ENCODE data around the gene C16orf96.
A peak's percentile ranks its signal among the peaks of the same experiment; 100 is the strongest.

The C16orf96 gene

GRCh38 chr16:4616047-4616811 is 60.1 kb downstream of the C16orf96 start:
- peak; percentile 99 for DNase-seq (ENCODE audit: low read depth, low spot score)

GRCh38 chr16:4617880-4618279 is 61.7 kb downstream of the C16orf96 start:
- no peak for DNase-seq (ENCODE audit: low read depth, low spot score)

- no peak for DNase-seq (ENCODE audit: low read depth, low spot score)
Measured at GRCh38 chr16:4618645-4619418, 62.7 kb downstream of the C16orf96 start.

- no peak for DNase-seq (ENCODE audit: low read depth, low spot score)
Measured at GRCh38 chr16:4623593-4623992, 67.5 kb downstream of the C16orf96 start.

GRCh38 chr16:4624015-4624826 is 68.1 kb downstream of the C16orf96 start, which contains the start of gene MGRN1:
Gene MGRN1 (plus strand): TSS chr16:4624826. CDS start chr16:4624961, 135 bp downstream.
- peak; percentile 97 for DNase-seq (ENCODE audit: low read depth, low spot score)

GRCh38 chr16:4624827-4625559 is 68.9 kb downstream of the C16orf96 start:
- peak; percentile 75 for DNase-seq (ENCODE audit: low read depth, low spot score)

- no peak for DNase-seq (ENCODE audit: low read depth, low spot score)
Measured at GRCh38 chr16:4625560-4626159, 69.5 kb downstream of the C16orf96 start.

- no peak for DNase-seq (ENCODE audit: low read depth, low spot score)
Measured at GRCh38 chr16:4626396-4626795, 70.3 kb downstream of the C16orf96 start.

- DNase-seq (ENCODE audit: low read depth, low spot score): no peak
Measured at GRCh38 chr16:4628283-4628682, 72.1 kb downstream of the C16orf96 start.

- no peak for DNase-seq (ENCODE audit: low read depth, low spot score)
Measured at GRCh38 chr16:4631444-4631843, 75.3 kb downstream of the C16orf96 start.

- DNase-seq (ENCODE audit: low read depth, low spot score): no peak
Measured at GRCh38 chr16:4633910-4634635, 77.9 kb downstream of the C16orf96 start.

GRCh38 chr16:4634768-4635167 is 78.6 kb downstream of the C16orf96 start:
- DNase-seq (ENCODE audit: low read depth, low spot score): no peak

- DNase-seq (ENCODE audit: low read depth, low spot score): no peak
Measured at GRCh38 chr16:4636196-4636595, 80.1 kb downstream of the C16orf96 start.

GRCh38 chr16:4637501-4638166 is 81.5 kb downstream of the C16orf96 start:
- DNase-seq (ENCODE audit: low read depth, low spot score): no peak

GRCh38 chr16:4639899-4640509 is 83.9 kb downstream of the C16orf96 start:
- DNase-seq (ENCODE audit: low read depth, low spot score): no peak

- DNase-seq (ENCODE audit: low read depth, low spot score): no peak
Measured at GRCh38 chr16:4640572-4641305, 84.6 kb downstream of the C16orf96 start.

GRCh38 chr16:4641306-4641687 is 85.2 kb downstream of the C16orf96 start:
- peak; percentile 17 for DNase-seq (ENCODE audit: low read depth, low spot score)

- no peak for DNase-seq (ENCODE audit: low read depth, low spot score)
Measured at GRCh38 chr16:4641895-4642294, 85.8 kb downstream of the C16orf96 start.

All from ELF-1 (cell line).